Activated CD8-positive, alpha-beta T cell treated with anti-CD3 and anti-CD28 coated beads for 36 hours (primary cell): ENCODE results near the gene PROK2. TPM values are rescaled to one million over a fixed set of nuclear protein-coding genes. Genes with fewer than 3 reads are reported as not detected.

Experiments used
- ATAC-seq: fragments of 200-7000 bp; cut with Tn5 transposase; one replicate; pipeline ENCODE4 v1.10.0; 2021; ENCODE audit warnings: mild to moderate bottlenecking, moderate library complexity
- CTCF ChIA-PET: fragments of 350-600 bp; sonication (Branson Sonifier 250); formaldehyde crosslinking; loops from one replicate; lab custom pipeline; 2021; ENCODE audit warnings: antibody characterized with exemption; lab: Charles Lee
- POLR2A ChIA-PET: fragments of 350-600 bp; sonication (Branson Sonifier 250); formaldehyde crosslinking; loops from one replicate; lab custom pipeline; 2021; ENCODE audit warnings: antibody characterized with exemption; lab: Charles Lee
- DNase-seq: peaks from one replicate; pipeline ENCODE4 v3.0.0-alpha.2; 2020
- H3K27ac Mint-ChIP-seq: one replicate; pipeline ENCODE4 v1.8.0; 2021; ENCODE audit warnings: mild to moderate bottlenecking, mixed read lengths
- H3K27me3 Mint-ChIP-seq: one replicate; pipeline ENCODE4 v1.8.0; 2021; ENCODE audit warnings: mixed read lengths
- H3K36me3 Mint-ChIP-seq: one replicate; pipeline ENCODE4 v1.8.0; 2021; ENCODE audit warnings: low read depth, mixed read lengths
- H3K4me1 Mint-ChIP-seq: one replicate; pipeline ENCODE4 v1.8.0; 2021; ENCODE audit warnings: low read depth, mixed read lengths
- H3K4me3 Mint-ChIP-seq: one replicate; pipeline ENCODE4 v1.8.0; 2021; ENCODE audit warnings: mild to moderate bottlenecking, moderate library complexity, mixed read lengths
- H3K9me3 Mint-ChIP-seq: one replicate; pipeline ENCODE4 v1.8.0; 2021; ENCODE audit warnings: mixed read lengths
- CTCF ChIP-seq: fragments of 200-600 bp; IDR thresholded peaks from one replicate; pipeline ENCODE4 v1.8.0; 2022; ENCODE audit warnings: antibody characterized with exemption, mild to moderate bottlenecking
- intact Hi-C: fragments of 100-400 bp; cut with micrococcal nuclease; formaldehyde crosslinking; loops from one replicate; pipeline ENCODE4 v1.10.0; 2022
- total RNA-seq, 2 experiments: library from RNA; stranded (reverse); gene quantifications; one replicate each; pipeline ENCODE4 v1.2.3, GENCODE V29; 2021

Gene PROK2
- total RNA-seq, 2 experiments from 2014 or later, result 0.27 to 0.34 TPM

- H3K9me3 Mint-ChIP-seq, result peaks cover 3% of the 10 kb centered on the region
- POLR2A ChIA-PET, result interaction anchor here (1.2 kb wide), 1 partner anchor 9 kb away, joined by 3 read pairs; no protein-coding TSS in a partner anchor
- H3K4me3 Mint-ChIP-seq, result no peak overlapping the region
- intact Hi-C loops, result no loop called here
- no peak overlapping the region for H3K27ac Mint-ChIP-seq
- no peak for ATAC-seq
- TF ChIP-seq CTCF, result no peak
- H3K27me3 Mint-ChIP-seq, result peaks cover 5% of the 10 kb centered on the region
- H3K4me1 Mint-ChIP-seq, result peaks cover 17% of the 10 kb centered on the region
- DNase-seq, result no peak
- H3K36me3 Mint-ChIP-seq, result no peaks in the 10 kb centered on the region
- CTCF ChIA-PET, result interaction anchor here (1.0 to 1.5 kb wide), 2 partner anchors 22 to 52 kb away, joined by 3 to 7 read pairs; no protein-coding TSS in a partner anchor
These were observed 51.6 kb downstream of the PROK2 start for GRCh38 chr3:71733319-71733718.

DNA sequence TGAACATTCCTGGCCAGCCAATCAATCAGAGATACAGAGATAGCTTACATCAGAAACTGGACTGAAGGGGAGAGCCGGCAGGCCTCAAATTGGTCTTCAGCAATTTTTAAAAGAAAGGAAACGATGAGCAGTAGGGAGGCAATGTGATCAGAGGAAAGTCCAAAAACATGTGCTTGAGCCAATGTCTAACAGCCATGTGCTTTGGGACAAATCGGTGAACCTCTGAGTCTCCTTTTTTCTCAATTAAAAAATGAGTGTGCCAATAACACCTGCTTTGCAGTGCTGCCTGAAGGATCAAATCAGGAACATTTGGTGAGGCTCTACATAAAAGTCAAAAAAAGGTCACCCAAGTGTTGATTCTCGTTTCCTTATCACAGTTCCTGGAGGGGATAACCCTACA lies 52.3 kb downstream of the PROK2 start:
- ChIA-PET CTCF (interaction anchor here (1.0 to 6.7 kb wide), 4 partner anchors 20 to 127 kb away, joined by 3 to 52 read pairs (median 25); no protein-coding TSS in a partner anchor), POLR2A (no interaction called here)
- peaks cover 3% of the 10 kb centered on the region for H3K9me3 Mint-ChIP-seq
- no peak overlapping the region for H3K4me3 Mint-ChIP-seq
- peaks cover 5% of the 10 kb centered on the region for H3K27me3 Mint-ChIP-seq
- no peak for DNase-seq
- TF ChIP-seq CTCF, result no peak
- intact Hi-C loops, result no loop called here
- H3K27ac Mint-ChIP-seq, result no peak overlapping the region
- ATAC-seq, result no peak
- no peaks in the 10 kb centered on the region for H3K36me3 Mint-ChIP-seq
- peaks cover 20% of the 10 kb centered on the region for H3K4me1 Mint-ChIP-seq

GRCh38 chr3:71728632-71729342 lies 56.2 kb downstream of the PROK2 start:
- Mint-ChIP-seq H3K9me3 (no peaks in the 10 kb centered on the region), H3K27ac (no peak overlapping the region), H3K4me3 (no peak overlapping the region), H3K36me3 (no peaks in the 10 kb centered on the region), H3K4me1 (peaks cover 35% of the 10 kb centered on the region), H3K27me3 (no peaks in the 10 kb centered on the region)
- intact Hi-C loops, result loop anchor here (5.0 to 10.0 kb wide), 2 partner anchors 129 to 1096 kb away; no protein-coding TSS in a partner anchor
- no peak for TF ChIP-seq CTCF
- ATAC-seq (no peak), DNase-seq (peak; percentile 54)
- ChIA-PET CTCF (interaction anchor here (0.8 to 6.7 kb wide), 27 partner anchors 10 to 1092 kb away, joined by 3 to 52 read pairs (median 4); no protein-coding TSS in a partner anchor), POLR2A (interaction anchor here (1.8 kb wide), 1 partner anchor 8 kb away, joined by 8 read pairs; no protein-coding TSS in a partner anchor)

- no peaks in the 10 kb centered on the region for H3K9me3 Mint-ChIP-seq
- DNase-seq, result peak; percentile 57
- no peaks in the 10 kb centered on the region for H3K36me3 Mint-ChIP-seq
- POLR2A ChIA-PET, result interaction anchor here (0.6 to 1.8 kb wide), 2 partner anchors 16 to 598 kb away, joined by 3 to 5 read pairs; no protein-coding TSS in a partner anchor
- peak overlapping the region; percentile 98 for H3K27ac Mint-ChIP-seq
- TF ChIP-seq CTCF, result no peak
- no peaks in the 10 kb centered on the region for H3K27me3 Mint-ChIP-seq
- peak; percentile 32 for ATAC-seq
- CTCF ChIA-PET, result interaction anchor here (6.7 kb wide), 1 partner anchor 14 kb away, joined by 52 read pairs; no protein-coding TSS in a partner anchor
- intact Hi-C loops, result loop anchor here (5.0 to 10.0 kb wide), 2 partner anchors 131 to 1099 kb away; no protein-coding TSS in a partner anchor
- peak overlapping the region; percentile 99 for H3K4me3 Mint-ChIP-seq
- peaks cover 56% of the 10 kb centered on the region for H3K4me1 Mint-ChIP-seq
These were observed 58.8 kb downstream of the PROK2 start for GRCh38 chr3:71726146-71726545.
